GM12878 (cell line): ENCODE measurements around the gene BEGAIN. TPM values are rescaled to one million over a fixed set of nuclear protein-coding genes. Genes with fewer than 3 reads are reported as not detected.

Experiments
- ATAC-seq: fragments of 200-7000 bp; cut with Tn5 transposase; 3 replicates; pipeline ENCODE4 v1.9.1; 2020; ENCODE audit warnings: mild to moderate bottlenecking, moderate library complexity
- BruUV-seq: library from RNA; stranded (reverse); fragments of 400-500 nt; replicated peaks from 2 replicates; lab custom pipeline; 2021; lab: Mats Ljungman, UMichigan
- CTCF ChIA-PET: fragments of 300-600 bp; sonication (Branson Sonifier 250); formaldehyde crosslinking; extraction: SDS; loops from one replicate; lab custom pipeline; 2021; ENCODE audit warnings: inconsistent platforms; lab: Yijun Ruan, JAX
- POLR2A ChIA-PET: fragments of 350-600 bp; formaldehyde crosslinking; extraction: SDS; loops from one replicate; lab custom pipeline; 2021; ENCODE audit warnings: inconsistent platforms; lab: Charles Lee
- RAD21 ChIA-PET: fragments of 300-600 bp; sonication (Branson Sonifier 250); formaldehyde crosslinking; loops from one replicate; lab custom pipeline; 2023; ENCODE audit warnings: antibody characterized with exemption; ENCODE audit not compliant: unreplicated experiment; lab: Charles Lee
- SMC1A ChIA-PET: fragments of 300-600 bp; sonication (Branson Sonifier 250); formaldehyde crosslinking; loops from one replicate; lab custom pipeline; 2023; ENCODE audit not compliant: unreplicated experiment, uncharacterized antibody; lab: Charles Lee
- DNase-seq: peaks from one replicate; pipeline ENCODE4 v3.0.0-alpha.2; 2011; ENCODE audit warnings: low read depth, low spot score
- FAIRE-seq: peaks from 3 replicates; lab custom pipeline; 2011; peaks lifted over from hg19 to GRCh38; lab: Jason Lieb, UNC
- H2AFZ ChIP-seq: 2 replicates; pipeline ENCODE4 v1.6.0; 2011; ENCODE audit warnings: low read depth, low read length, control low read depth; ENCODE audit not compliant: control insufficient read depth
- H3K27ac ChIP-seq: 2 replicates; pipeline ENCODE4 v1.5.1; 2011; ENCODE audit warnings: control low read depth; ENCODE audit not compliant: control insufficient read depth, insufficient read depth
- H3K27me3 ChIP-seq, 2 experiments: replicated peaks in 1 of 2; 2 replicates each; pipeline versions ENCODE4 v1.6.0 to v1.6.1; 2011; ENCODE audit warnings: low read length in 1 of 2; ENCODE audit not compliant: control insufficient read depth in 2 of 2, insufficient read depth in 2 of 2
- H3K36me3 ChIP-seq, 2 experiments: 2 replicates each; pipeline ENCODE4 v1.5.1; 2011; ENCODE audit warnings: low read length in 1 of 2; ENCODE audit not compliant: control insufficient read depth in 2 of 2, insufficient read depth in 2 of 2
- H3K4me1 ChIP-seq: 2 replicates; pipeline ENCODE4 v1.6.1; 2011; ENCODE audit warnings: mild to moderate bottlenecking, low read length, moderate library complexity, mixed read lengths; ENCODE audit not compliant: control insufficient read depth, insufficient read depth
- H3K4me2 ChIP-seq: 2 replicates; pipeline ENCODE4 v1.6.0; 2011; ENCODE audit warnings: control low read depth; ENCODE audit not compliant: control insufficient read depth, insufficient read depth
- H3K4me3 ChIP-seq: fragments of 200-600 bp; sonication (generic); 2 replicates; pipeline ENCODE4 v1.5.1; 2016
- H3K79me2 ChIP-seq: 2 replicates; pipeline ENCODE4 v1.6.0; 2011; ENCODE audit warnings: low read length; ENCODE audit not compliant: control insufficient read depth, insufficient read depth
- H3K9ac ChIP-seq: 2 replicates; pipeline ENCODE4 v1.8.0; 2011; ENCODE audit warnings: low read length, control low read depth, mixed read lengths; ENCODE audit not compliant: control insufficient read depth, insufficient read depth
- H3K9me3 ChIP-seq: replicated peaks from 3 replicates; pipeline ENCODE4 v1.5.1; 2011; ENCODE audit warnings: mild to moderate bottlenecking, low read length; ENCODE audit not compliant: control insufficient read depth, insufficient read depth
- H4K20me1 ChIP-seq: 2 replicates; pipeline ENCODE4 v1.6.0; 2011; ENCODE audit not compliant: control insufficient read depth, insufficient read depth
- CEBPZ ChIP-seq: fragments of 150-350 bp; IDR thresholded peaks from 2 replicates; pipeline ENCODE4 v1.6.1; 2016; ENCODE audit warnings: low read depth, low read length
- IKZF1 ChIP-seq: fragments of 450-650 bp; conservative IDR thresholded peaks from 2 replicates; pipeline ENCODE4 v1.6.1; 2017; ENCODE audit warnings: antibody characterized with exemption, mild to moderate bottlenecking
- MTA3 ChIP-seq: IDR thresholded peaks from 2 replicates; pipeline ENCODE4 v1.6.1; 2012; ENCODE audit warnings: low read length, inconsistent platforms, borderline replicate concordance
- NFIC ChIP-seq: IDR thresholded peaks from 2 replicates; pipeline ENCODE4 v1.6.1; 2012; ENCODE audit warnings: low read depth, mild to moderate bottlenecking, inconsistent platforms, low read length, moderate library complexity
- PBX3 ChIP-seq: IDR thresholded peaks from 2 replicates; pipeline ENCODE4 v1.6.1; 2011; ENCODE audit warnings: mild to moderate bottlenecking, low read depth, low read length, moderate library complexity; ENCODE audit not compliant: insufficient replicate concordance
- RCOR1 ChIP-seq: conservative IDR thresholded peaks from 2 replicates; pipeline ENCODE4 v1.6.1; 2012; ENCODE audit warnings: low read depth, low read length, improper control_type of control experiment
- SPI1 ChIP-seq: IDR thresholded peaks from 2 replicates; pipeline ENCODE4 v1.6.1; 2011; ENCODE audit warnings: low read depth, mild to moderate bottlenecking, low read length, moderate library complexity, borderline replicate concordance; ENCODE audit not compliant: insufficient read depth
- SREBF2 ChIP-seq: IDR thresholded peaks from 2 replicates; pipeline ENCODE4 v1.6.1; 2012; ENCODE audit warnings: mild to moderate bottlenecking, low read length
- SUPT20H ChIP-seq: IDR thresholded peaks from 2 replicates; pipeline ENCODE4 v1.6.1; 2011; ENCODE audit warnings: low read depth, mild to moderate bottlenecking, low read length, moderate library complexity, borderline replicate concordance; ENCODE audit not compliant: control insufficient read depth
- TCF7 ChIP-seq: IDR thresholded peaks from 2 replicates; pipeline ENCODE4 v1.6.1; 2014; ENCODE audit warnings: antibody characterized with exemption, borderline replicate concordance
- YY1 ChIP-seq: IDR thresholded peaks from 2 replicates; pipeline ENCODE4 v1.6.1; 2011; ENCODE audit warnings: low read depth, mild to moderate bottlenecking, low read length
- ZNF274 ChIP-seq: IDR thresholded peaks from one replicate; pipeline ENCODE4 v1.8.0; 2011; ENCODE audit not compliant: insufficient read length, insufficient read depth
- ZNF592 ChIP-seq: fragments of 450-650 bp; IDR thresholded peaks from 2 replicates; pipeline ENCODE4 v1.6.1; 2017; ENCODE audit warnings: mild to moderate bottlenecking, moderate library complexity
- WGBS: methylation state at CpG from one replicate; pipeline ENCODE4 v1.1.6; 2016; ENCODE audit warnings: low lambda C conversion rate; ENCODE audit not compliant: insufficient replicate concordance, insufficient coverage; ENCODE audit errors: missing lambda C conversion rate; 5-methylcytosine and 5-hydroxymethylcytosine counted together
- in situ Hi-C: fragments of 300-500 bp; cut with MboI; formaldehyde crosslinking; loops from 9 replicates; pipeline ENCODE4 v1.14.3; 2018; ENCODE audit warnings: mixed read lengths
- intact Hi-C: fragments of 100-400 bp; cut with micrococcal nuclease; formaldehyde crosslinking; loops from one replicate; pipeline ENCODE4 v1.14.2; 2022; ENCODE audit not compliant: unreplicated experiment
- polyA plus RNA-seq, 11 experiments: library from polyadenylated mRNA; depleted of rRNA in 4 of 11; unstranded in 6 of 11; stranded (reverse) in 5 of 11; fragments of >200 nt; fragmentation: Nextera tagmentation in 4 of 11; fragmentation: Illumina TruSeq in 1 of 11; extraction: Ambion mirVana in 4 of 11; extraction: Trizol in 1 of 11; gene quantifications; 1 replicate in 1 of 11; 2 replicates in 10 of 11; pipeline versions ENCODE4 v1.2.1 to v1.2.3, GENCODE V29; 2011 to 2016; ENCODE audit warnings: inconsistent platforms in 2 of 11, missing spikeins in 2 of 11, low read depth in 1 of 11
- total RNA-seq, 4 experiments: library from RNA; depleted of rRNA in 3 of 4; stranded (reverse); fragments of >200 nt in 3 of 4; fragmentation: Illumina TruSeq in 1 of 4; extraction: Trizol in 1 of 4; gene quantifications; 2 replicates each; pipeline versions ENCODE4 v1.2.1 to v1.2.3, GENCODE V29; 2013 to 2021
- TF ChIP-seq, protein P1 (sequence below): IDR thresholded peaks from 2 replicates; pipeline ENCODE4 v1.6.1; 2011; ENCODE audit warnings: borderline replicate concordance, low read depth, mild to moderate bottlenecking, moderate library complexity, low read length; ENCODE audit not compliant: insufficient read depth, poor library complexity, severe bottlenecking

Gene BEGAIN
- total and polyA plus RNA-seq, 10 of the 15 experiments (the other 5 are each of a cell fraction or from before 2014, with no cell fraction given) = 0.01 to 0.31 (median 0.06) TPM; not detected in 5

DNA sequence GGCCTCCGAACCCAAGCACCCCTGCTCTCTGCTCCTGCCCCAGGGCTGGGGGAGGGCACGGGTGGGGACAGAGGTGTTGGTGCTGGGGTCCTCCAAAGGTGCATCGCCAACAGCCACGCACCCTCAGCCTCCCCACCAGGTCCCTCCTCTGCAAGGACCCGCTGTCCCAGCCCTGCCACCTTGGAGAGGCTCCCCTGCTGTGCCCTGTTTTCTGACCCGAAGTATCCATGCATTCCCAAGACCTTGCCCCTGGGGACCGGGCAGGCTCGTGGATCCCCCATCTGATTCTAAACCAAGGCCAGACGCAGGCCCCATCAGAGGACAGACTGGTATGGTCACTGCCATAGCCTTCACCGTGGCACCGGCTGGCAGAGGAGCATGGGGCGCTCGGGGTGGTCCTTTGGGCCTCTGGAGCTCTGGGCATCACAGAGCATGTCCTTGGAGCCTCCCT lies 22.7 kb upstream of the BEGAIN start:
- Histone ChIP-seq H3K4me2 (no peak overlapping the region), H2AFZ (no peak overlapping the region), H3K79me2 (no peaks in the 10 kb centered on the region), H3K27ac (no peak overlapping the region), H3K36me3 (no peaks in the 10 kb centered on the region), H3K9ac (no peak overlapping the region), H4K20me1 (no peaks in the 10 kb centered on the region), H3K4me1 (no peaks in the 10 kb centered on the region), H3K4me3 (no peak overlapping the region), H3K9me3 (no peaks in the 10 kb centered on the region), H3K27me3 (no peaks in the 10 kb centered on the region)
- WGBS = 30% methylated on average over 12 of the region's 13 CpGs
- CTCF ChIA-PET = interaction anchor here (0.6 kb wide), 1 partner anchor 100 kb away, joined by 4 read pairs; no protein-coding TSS in a partner anchor
- ATAC-seq (no peak), DNase-seq (no peak), FAIRE-seq (no peak)
- in situ Hi-C loops = no loop called here
- RAD21 ChIA-PET = no interaction called here
- SMC1A ChIA-PET = no interaction called here
- POLR2A ChIA-PET = no interaction called here
- BruUV-seq = no TSS peak
- intact Hi-C loops = no loop called here
- TF ChIP-seq, protein P1, sequence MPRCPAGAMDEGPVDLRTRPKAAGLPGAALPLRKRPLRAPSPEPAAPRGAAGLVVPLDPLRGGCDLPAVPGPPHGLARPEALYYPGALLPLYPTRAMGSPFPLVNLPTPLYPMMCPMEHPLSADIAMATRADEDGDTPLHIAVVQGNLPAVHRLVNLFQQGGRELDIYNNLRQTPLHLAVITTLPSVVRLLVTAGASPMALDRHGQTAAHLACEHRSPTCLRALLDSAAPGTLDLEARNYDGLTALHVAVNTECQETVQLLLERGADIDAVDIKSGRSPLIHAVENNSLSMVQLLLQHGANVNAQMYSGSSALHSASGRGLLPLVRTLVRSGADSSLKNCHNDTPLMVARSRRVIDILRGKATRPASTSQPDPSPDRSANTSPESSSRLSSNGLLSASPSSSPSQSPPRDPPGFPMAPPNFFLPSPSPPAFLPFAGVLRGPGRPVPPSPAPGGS = no peak
- TF ChIP-seq RCOR1 (no peak), SUPT20H (no peak), PBX3 (no peak), NFIC (no peak), SPI1 (no peak), SREBF2 (no peak), YY1 (no peak), TCF7 (no peak), IKZF1 (no peak), CEBPZ (no peak), MTA3 (no peak), ZNF274 (no peak), ZNF592 (no peak)
